ENCODE results near the gene INAFM1.
"Not testable (repeated sequence)": the region's sequence is repeated elsewhere in the genome, so short reads cannot be mapped to it uniquely, and the experiment has no call there.

The INAFM1 gene

GRCh38 chr19:47268028-47268427 lies 6.7 kb upstream of the INAFM1 start:
- no peak for DNase-seq

- DNase-seq: no peak
These were observed 5.1 kb upstream of the INAFM1 start for GRCh38 chr19:47269596-47269995.

GRCh38 chr19:47270408-47270807 lies 4.3 kb upstream of the INAFM1 start:
- DNase-seq: no peak

- no peak for DNase-seq
These were observed 2.7 kb upstream of the INAFM1 start for GRCh38 chr19:47271949-47272348.

GRCh38 chr19:47272448-47273312 lies 2.0 kb upstream of the INAFM1 start:
- DNase-seq: peak in 1 of 3 experiments; percentile 39

GRCh38 chr19:47273313-47274070 lies 1.2 kb upstream of the INAFM1 start:
- DNase-seq: peak; percentile 85 to 88 (median 86)

- peak; percentile 30 to 65 (median 58) for DNase-seq
These were observed 441 bp downstream of the INAFM1 start for GRCh38 chr19:47274891-47275761.

- DNase-seq: peak; percentile 24 to 49 (median 33)
These were observed 1.2 kb downstream of the INAFM1 start for GRCh38 chr19:47275791-47276461.

- DNase-seq: not testable (repeated sequence)
These were observed 1.8 kb downstream of the INAFM1 start for GRCh38 chr19:47276513-47276912.

GRCh38 chr19:47280183-47280797 lies 5.6 kb downstream of the INAFM1 start:
- peak in 1 of 3 experiments; percentile 7 for DNase-seq

GRCh38 chr19:47283405-47284059 lies 8.8 kb downstream of the INAFM1 start:
- DNase-seq: peak in 1 of 3 experiments; percentile 4

- DNase-seq: peak; percentile 7 to 75 (median 70)
These were observed 9.7 kb downstream of the INAFM1 start for GRCh38 chr19:47284324-47284899.

GRCh38 chr19:47296036-47296435 lies 21.4 kb downstream of the INAFM1 start:
- peak; percentile 74 to 92 (median 91) for DNase-seq

GRCh38 chr19:47300867-47301266 lies 26.2 kb downstream of the INAFM1 start:
- DNase-seq: not testable (repeated sequence)

- no peak for DNase-seq
These were observed 27.6 kb downstream of the INAFM1 start for GRCh38 chr19:47302249-47302648.

GRCh38 chr19:47303966-47304365 lies 29.3 kb downstream of the INAFM1 start:
- no peak for DNase-seq

- DNase-seq: peak; percentile 31 to 58 (median 51)
These were observed 30.6 kb downstream of the INAFM1 start for GRCh38 chr19:47305309-47305751.

- DNase-seq: no peak
These were observed 31.6 kb downstream of the INAFM1 start for GRCh38 chr19:47306303-47306702.

- no peak for DNase-seq
These were observed 34.4 kb downstream of the INAFM1 start for GRCh38 chr19:47309038-47309437.

- DNase-seq: no peak
These were observed 34.9 kb downstream of the INAFM1 start, which contains the start of gene C5AR1 for GRCh38 chr19:47309608-47310007. TSS of gene C5AR1 (plus strand) at chr19:47309861. CDS start at chr19:47309896, 35 bp downstream.

- no peak for DNase-seq
These were observed 35.6 kb downstream of the INAFM1 start for GRCh38 chr19:47310323-47310722.

Measured in NCI-H1417 (cell line).